Measurements from ENCODE around the gene SOST. TPM values are rescaled to one million over a fixed set of nuclear protein-coding genes. Genes with fewer than 3 reads are reported as not detected.

The SOST gene
- total RNA-seq, 1 experiment from 2014 or later = not detected

DNA sequence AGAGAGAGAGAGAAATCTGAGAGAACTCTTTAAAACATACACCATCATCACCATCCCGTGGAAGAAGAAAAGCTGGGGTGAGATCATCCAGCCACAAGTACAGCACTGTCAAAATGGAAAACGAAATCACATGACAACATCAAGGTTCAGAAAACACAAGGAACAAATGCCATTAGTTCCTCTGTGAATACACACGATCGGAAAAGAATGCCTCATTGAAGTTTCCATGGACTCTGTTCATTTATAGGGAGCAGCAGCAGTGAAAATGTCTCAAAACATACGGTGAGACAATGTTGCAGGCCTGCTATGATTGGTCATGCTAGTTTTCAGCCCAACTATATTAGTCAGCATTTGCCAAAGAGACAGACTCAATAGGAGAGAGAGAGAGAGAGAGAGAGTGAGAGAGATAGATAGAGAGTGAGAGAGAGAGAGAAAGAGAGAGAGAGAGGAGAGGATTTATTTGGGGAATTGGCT lies 26.1 kb upstream of the SOST start:
- no peaks in the 10 kb centered on the region for H3K9me3 ChIP-seq (ENCODE audit: control insufficient read depth, low read depth, low read length)
- H2BK12ac ChIP-seq (ENCODE audit: insufficient read length, low read depth, low read length) = no peak overlapping the region
- no peak overlapping the region for H3T11ph ChIP-seq (ENCODE audit: low read length)
- H3K27me3 ChIP-seq (ENCODE audit: insufficient read depth, low read length) = no peaks in the 10 kb centered on the region
- no CpG with 5 or more reads among the region's 5 CpGs for whole genome bisulfite sequencing (ENCODE audit: extremely low coverage, insufficient read length, low lambda C conversion rate)
- no peaks in the 10 kb centered on the region for H3K79me1 ChIP-seq (ENCODE audit: insufficient read depth, low read depth, low read length, poor library complexity, severe bottlenecking)
- no peak overlapping the region for H3K27ac ChIP-seq (ENCODE audit: insufficient read length, low read depth, low read length)
- TF ChIP-seq, protein P1, sequence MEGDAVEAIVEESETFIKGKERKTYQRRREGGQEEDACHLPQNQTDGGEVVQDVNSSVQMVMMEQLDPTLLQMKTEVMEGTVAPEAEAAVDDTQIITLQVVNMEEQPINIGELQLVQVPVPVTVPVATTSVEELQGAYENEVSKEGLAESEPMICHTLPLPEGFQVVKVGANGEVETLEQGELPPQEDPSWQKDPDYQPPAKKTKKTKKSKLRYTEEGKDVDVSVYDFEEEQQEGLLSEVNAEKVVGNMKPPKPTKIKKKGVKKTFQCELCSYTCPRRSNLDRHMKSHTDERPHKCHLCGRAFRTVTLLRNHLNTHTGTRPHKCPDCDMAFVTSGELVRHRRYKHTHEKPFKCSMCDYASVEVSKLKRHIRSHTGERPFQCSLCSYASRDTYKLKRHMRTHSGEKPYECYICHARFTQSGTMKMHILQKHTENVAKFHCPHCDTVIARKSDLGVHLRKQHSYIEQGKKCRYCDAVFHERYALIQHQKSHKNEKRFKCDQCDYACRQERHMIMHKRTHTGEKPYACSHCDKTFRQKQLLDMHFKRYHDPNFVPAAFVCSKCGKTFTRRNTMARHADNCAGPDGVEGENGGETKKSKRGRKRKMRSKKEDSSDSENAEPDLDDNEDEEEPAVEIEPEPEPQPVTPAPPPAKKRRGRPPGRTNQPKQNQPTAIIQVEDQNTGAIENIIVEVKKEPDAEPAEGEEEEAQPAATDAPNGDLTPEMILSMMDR (conservative IDR thresholded peaks at IDR 0.05) = no peak
- H2BK5ac ChIP-seq (ENCODE audit: insufficient read length, low read length) = no peak overlapping the region
- H3K4me1 ChIP-seq (ENCODE audit: insufficient read depth, low read length) = no peaks in the 10 kb centered on the region
- H4K91ac ChIP-seq (ENCODE audit: insufficient read length, low read depth, low read length) = no peak overlapping the region
- H4K5ac ChIP-seq (ENCODE audit: insufficient read length, low read depth, low read length) = no peak overlapping the region
- H2BK20ac ChIP-seq (ENCODE audit: low read depth, low read length, poor library complexity, severe bottlenecking) = no peak overlapping the region
- H3K4ac ChIP-seq (ENCODE audit: low read depth, low read length) = no peak overlapping the region
- no peaks in the 10 kb centered on the region for H4K20me1 ChIP-seq (ENCODE audit: control insufficient read depth, insufficient read depth, insufficient read length)
- H2AFZ ChIP-seq (ENCODE audit: low read length) = no peak overlapping the region
- Mint-ChIP-seq H3K4me3 (no peak overlapping the region), H3K36me3 (ENCODE audit: insufficient read depth in 1 of 3, low read depth in 3 of 3) (no peaks in the 10 kb centered on the region), H3K27ac (peak overlapping the region in 1 of 3 experiments; percentile 20; a peak in 1 of 7 replicates), H3K9me3 (peaks cover 0 to 2% of the 10 kb centered on the region in 2 experiments; a peak in 1 of 5 replicates), H3K27me3 (ENCODE audit: low read depth) (peaks cover 27% of the 10 kb centered on the region), H3K4me1 (peaks cover 7 to 8% of the 10 kb centered on the region in 2 experiments; a peak in 3 of 4 replicates)
- H4K8ac ChIP-seq (replicated peaks; ENCODE audit: insufficient read length, low read depth, low read length) = no peak overlapping the region
- H3K23me2 ChIP-seq (ENCODE audit: insufficient read length, low read depth, low read length, poor library complexity, severe bottlenecking) = no peaks in the 10 kb centered on the region
- no peak overlapping the region for H3K4me2 ChIP-seq (ENCODE audit: insufficient read depth, insufficient read length, low read length)
- no peak overlapping the region for H3K56ac ChIP-seq (ENCODE audit: insufficient read length, low read depth, low read length)
- H2AK5ac ChIP-seq (ENCODE audit: insufficient read length, low read length) = no peak overlapping the region
- H3K9ac ChIP-seq (ENCODE audit: extremely low read depth, insufficient read length, low read length) = no peak overlapping the region
- H3K18ac ChIP-seq (ENCODE audit: insufficient read length, low read depth, low read length) = no peak overlapping the region
- no peak overlapping the region for H2BK120ac ChIP-seq (ENCODE audit: low read depth, low read length, poor library complexity, severe bottlenecking)
- H2BK15ac ChIP-seq (ENCODE audit: low read depth, low read length) = no peak overlapping the region
- H3K14ac ChIP-seq (ENCODE audit: insufficient read depth, low read length) = no peak overlapping the region
- DNase-seq = no peak
- H3K23ac ChIP-seq (ENCODE audit: insufficient read length, low read depth, low read length) = no peak overlapping the region
- no peaks in the 10 kb centered on the region for H3K79me2 ChIP-seq (ENCODE audit: insufficient read depth, low read length)

Data from H9 (cell line).